ENCODE results near the gene RUNX3. TPM values are rescaled to one million over a fixed set of nuclear protein-coding genes. Genes with fewer than 3 reads are reported as not detected.

The RUNX3 gene
- total and polyA plus RNA-seq, 4 experiments from 2014 or later = 12.5 to 112 (median 78.0) TPM

- CTCF ChIA-PET (ENCODE audit: partially characterized antibody) = interaction anchor here (0.6 to 0.8 kb wide), 2 partner anchors 132 to 170 kb away, joined by 3 read pairs; no protein-coding TSS in a partner anchor
- H3K9me3 ChIP-seq (ENCODE audit: control insufficient read depth in 1 of 2, low read length in 2 of 2) = no peaks in the 10 kb centered on the region
- no peak overlapping the region for H3K27ac Mint-ChIP-seq
Observed at GRCh38 chr1:24866211-24867083, 63.6 kb downstream of the RUNX3 start.

GRCh38 chr1:24865587-24865986 is 64.5 kb downstream of the RUNX3 start:
- Histone ChIP-seq H3K4me3 (ENCODE audit: low read length in 2 of 2) (no peak overlapping the region), H3K9me3 (ENCODE audit: control insufficient read depth in 1 of 2, low read length in 2 of 2) (no peaks in the 10 kb centered on the region), H3K4me1 (ENCODE audit: insufficient read depth, low read length) (peaks cover under 1% of the 10 kb centered on the region), H3K27ac (ENCODE audit: low read depth, low read length) (no peak overlapping the region), H3K36me3 (ENCODE audit: insufficient read depth, low read length) (no peaks in the 10 kb centered on the region), H3K27me3 (ENCODE audit: insufficient read depth, low read length) (no peaks in the 10 kb centered on the region)
- no peak overlapping the region for H3K4me3 Mint-ChIP-seq
- intact Hi-C loops (cut with micrococcal nuclease) = no loop called here
- no peaks in the 10 kb centered on the region for H3K36me3 Mint-ChIP-seq
- DNase-seq = no peak
- peaks cover 4 to 7% of the 10 kb centered on the region in 2 donors for H3K27me3 Mint-ChIP-seq
- H3K27ac Mint-ChIP-seq = no peak overlapping the region
- H3K4me1 Mint-ChIP-seq = peaks cover 0 to 10% (median under 1%) of the 10 kb centered on the region in 4 donors
- H3K9me3 Mint-ChIP-seq = peaks cover 0 to 3% (median 0%) of the 10 kb centered on the region in 8 donors
- ChIA-PET CTCF (ENCODE audit: partially characterized antibody) (interaction anchor here (0.6 kb wide), 1 partner anchor 133 kb away, joined by 3 read pairs; no protein-coding TSS in a partner anchor), POLR2A (ENCODE audit: partially characterized antibody) (no interaction called here)

More at GRCh38 chr1:24866211-24867083, 63.6 kb downstream of the RUNX3 start:
- POLR2A ChIA-PET (ENCODE audit: partially characterized antibody) = no interaction called here
- intact Hi-C loops (cut with micrococcal nuclease) = no loop called here
- DNase-seq = no peak
- no peak overlapping the region for H3K4me3 ChIP-seq (ENCODE audit: low read length in 2 of 2)
- no peaks in the 10 kb centered on the region for H3K27me3 ChIP-seq (ENCODE audit: insufficient read depth, low read length)
- H3K36me3 Mint-ChIP-seq = no peaks in the 10 kb centered on the region
- no peak overlapping the region for H3K4me3 Mint-ChIP-seq
- H3K9me3 Mint-ChIP-seq = peaks cover 0 to 3% (median 0%) of the 10 kb centered on the region in 8 donors
- H3K4me1 Mint-ChIP-seq = peaks cover 1 to 13% (median 4%) of the 10 kb centered on the region in 4 donors
- peaks cover 4 to 7% of the 10 kb centered on the region in 2 donors for H3K27me3 Mint-ChIP-seq
- H3K4me1 ChIP-seq (ENCODE audit: insufficient read depth, low read length) = peaks cover 8% of the 10 kb centered on the region
- no peak overlapping the region for H3K27ac ChIP-seq (ENCODE audit: low read depth, low read length)
- no peaks in the 10 kb centered on the region for H3K36me3 ChIP-seq (ENCODE audit: insufficient read depth, low read length)

- Mint-ChIP-seq H3K4me3 (no peak overlapping the region), H3K27me3 (peaks cover 4 to 7% of the 10 kb centered on the region in 2 donors), H3K4me1 (peaks cover 0 to 10% (median 0%) of the 10 kb centered on the region in 4 donors), H3K9me3 (peaks cover 0 to 1% (median 0%) of the 10 kb centered on the region in 8 donors), H3K36me3 (no peaks in the 10 kb centered on the region), H3K27ac (no peak overlapping the region)
- no peak overlapping the region for H3K27ac ChIP-seq (ENCODE audit: low read depth, low read length)
- no peaks in the 10 kb centered on the region for H3K9me3 ChIP-seq (ENCODE audit: control insufficient read depth in 1 of 2, low read length in 2 of 2)
- no peaks in the 10 kb centered on the region for H3K4me1 ChIP-seq (ENCODE audit: insufficient read depth, low read length)
- intact Hi-C loops (cut with micrococcal nuclease) = no loop called here
- ChIA-PET POLR2A (ENCODE audit: partially characterized antibody) (no interaction called here), CTCF (ENCODE audit: partially characterized antibody) (no interaction called here)
- no peak overlapping the region for H3K4me3 ChIP-seq (ENCODE audit: low read length in 2 of 2)
- H3K27me3 ChIP-seq (ENCODE audit: insufficient read depth, low read length) = no peaks in the 10 kb centered on the region
- no peak for DNase-seq
- no peaks in the 10 kb centered on the region for H3K36me3 ChIP-seq (ENCODE audit: insufficient read depth, low read length)
Observed at GRCh38 chr1:24865168-24865567, 64.9 kb downstream of the RUNX3 start.

- H3K4me3 ChIP-seq (ENCODE audit: low read length in 2 of 2) = no peak overlapping the region
- ChIA-PET POLR2A (ENCODE audit: partially characterized antibody) (no interaction called here), CTCF (ENCODE audit: partially characterized antibody) (no interaction called here)
- no peaks in the 10 kb centered on the region for H3K36me3 ChIP-seq (ENCODE audit: insufficient read depth, low read length)
- no peaks in the 10 kb centered on the region for H3K27me3 ChIP-seq (ENCODE audit: insufficient read depth, low read length)
- H3K4me1 Mint-ChIP-seq = peaks cover 0 to 10% (median 0%) of the 10 kb centered on the region in 4 donors
- peaks cover 0 to 1% (median 0%) of the 10 kb centered on the region in 8 donors for H3K9me3 Mint-ChIP-seq
- H3K4me1 ChIP-seq (ENCODE audit: insufficient read depth, low read length) = no peaks in the 10 kb centered on the region
- H3K4me3 Mint-ChIP-seq = no peak overlapping the region
- no peak for DNase-seq
- no peaks in the 10 kb centered on the region for H3K9me3 ChIP-seq (ENCODE audit: control insufficient read depth in 1 of 2, low read length in 2 of 2)
- intact Hi-C loops (cut with micrococcal nuclease) = no loop called here
- H3K27ac ChIP-seq (ENCODE audit: low read depth, low read length) = no peak overlapping the region
- H3K36me3 Mint-ChIP-seq = no peaks in the 10 kb centered on the region
- H3K27ac Mint-ChIP-seq = peak overlapping the region in 2 of 7 donors; percentile 60 to 65
- peaks cover 4 to 7% of the 10 kb centered on the region in 2 donors for H3K27me3 Mint-ChIP-seq
Observed at GRCh38 chr1:24864370-24864777, 65.7 kb downstream of the RUNX3 start.

- Histone ChIP-seq H3K4me3 (ENCODE audit: low read length in 2 of 2) (no peak overlapping the region), H3K4me1 (ENCODE audit: insufficient read depth, low read length) (no peaks in the 10 kb centered on the region), H3K36me3 (ENCODE audit: insufficient read depth, low read length) (no peaks in the 10 kb centered on the region), H3K9me3 (ENCODE audit: control insufficient read depth in 1 of 2, low read length in 2 of 2) (no peaks in the 10 kb centered on the region), H3K27ac (ENCODE audit: low read depth, low read length) (no peak overlapping the region), H3K27me3 (ENCODE audit: insufficient read depth, low read length) (no peaks in the 10 kb centered on the region)
- ChIA-PET CTCF (ENCODE audit: partially characterized antibody) (interaction anchor here (0.8 to 1.6 kb wide), 3 partner anchors 13 to 32 kb away, joined by 3 to 4 read pairs (median 4); no protein-coding TSS in a partner anchor), POLR2A (ENCODE audit: partially characterized antibody) (interaction anchor here (1.5 kb wide), 1 partner anchor 68 kb away, joined by 3 read pairs; no protein-coding TSS in a partner anchor)
- no peak for DNase-seq
- Mint-ChIP-seq H3K4me3 (no peak overlapping the region), H3K27ac (peak overlapping the region in 1 of 7 donors; percentile 66), H3K36me3 (no peaks in the 10 kb centered on the region), H3K9me3 (peaks cover 0 to 1% (median 0%) of the 10 kb centered on the region in 8 donors), H3K4me1 (no peaks in the 10 kb centered on the region), H3K27me3 (peaks cover 4 to 6% of the 10 kb centered on the region in 2 donors)
- intact Hi-C loops (cut with micrococcal nuclease) = no loop called here
Observed at GRCh38 chr1:24862775-24863483, 67.1 kb downstream of the RUNX3 start.

GRCh38 chr1:24861821-24862727 is 68.0 kb downstream of the RUNX3 start:
- Mint-ChIP-seq H3K27me3 (peaks cover 3 to 4% of the 10 kb centered on the region in 2 donors), H3K27ac (no peak overlapping the region), H3K9me3 (peaks cover 0 to 1% (median 0%) of the 10 kb centered on the region in 8 donors), H3K36me3 (no peaks in the 10 kb centered on the region), H3K4me3 (no peak overlapping the region), H3K4me1 (peaks cover 0 to 6% (median 0%) of the 10 kb centered on the region in 4 donors)
- ChIA-PET POLR2A (ENCODE audit: partially characterized antibody) (no interaction called here), CTCF (ENCODE audit: partially characterized antibody) (interaction anchor here (0.8 to 1.6 kb wide), 3 partner anchors 12 to 31 kb away, joined by 3 to 4 read pairs (median 4); no protein-coding TSS in a partner anchor)
- Histone ChIP-seq H3K4me3 (ENCODE audit: low read length in 2 of 2) (no peak overlapping the region), H3K27me3 (ENCODE audit: insufficient read depth, low read length) (no peaks in the 10 kb centered on the region), H3K9me3 (ENCODE audit: control insufficient read depth in 1 of 2, low read length in 2 of 2) (no peaks in the 10 kb centered on the region), H3K27ac (ENCODE audit: low read depth, low read length) (no peak overlapping the region), H3K36me3 (ENCODE audit: insufficient read depth, low read length) (no peaks in the 10 kb centered on the region), H3K4me1 (ENCODE audit: insufficient read depth, low read length) (no peaks in the 10 kb centered on the region)
- DNase-seq = no peak
- intact Hi-C loops (cut with micrococcal nuclease) = no loop called here

Data from CD4-positive, alpha-beta memory T cell (primary cell).